Hepatocyte (in vitro differentiated cells): ENCODE measurements around the gene TMEM87B. TPM values are rescaled to one million over a fixed set of nuclear protein-coding genes. Genes with fewer than 3 reads are reported as not detected.

Experiments
- DNase-seq: peaks from one replicate; pipeline ENCODE4 v3.0.0-alpha.2; 2016; ENCODE audit warnings: low spot score
- H2AFZ ChIP-seq: fragments of 200-600 bp; sonication (generic); 2 replicates; pipeline ENCODE4 v1.6.0; 2016; ENCODE audit warnings: antibody characterized with exemption, mild to moderate bottlenecking
- H3K27ac ChIP-seq: fragments of 200-600 bp; sonication (generic); 2 replicates; pipeline ENCODE4 v1.5.1; 2016; ENCODE audit warnings: mild to moderate bottlenecking
- H3K27me3 ChIP-seq: fragments of 200-600 bp; sonication (generic); 2 replicates; pipeline ENCODE4 v1.6.1; 2016
- H3K36me3 ChIP-seq: fragments of 200-600 bp; sonication (generic); replicated peaks from 2 replicates; pipeline ENCODE4 v1.5.1; 2016; ENCODE audit warnings: low read depth; ENCODE audit not compliant: insufficient read depth
- H3K4me1 ChIP-seq: fragments of 200-600 bp; sonication (generic); 2 replicates; pipeline ENCODE4 v1.5.1; 2016; ENCODE audit warnings: mild to moderate bottlenecking, moderate library complexity; ENCODE audit not compliant: insufficient read depth
- H3K4me2 ChIP-seq: fragments of 200-600 bp; sonication (generic); 2 replicates; pipeline ENCODE4 v1.6.0; 2016
- H3K4me3 ChIP-seq: fragments of 200-600 bp; sonication (generic); 2 replicates; pipeline ENCODE4 v1.5.1; 2016; ENCODE audit warnings: mild to moderate bottlenecking
- H3K79me2 ChIP-seq: fragments of 200-600 bp; sonication (generic); 2 replicates; pipeline ENCODE4 v1.6.0; 2017; ENCODE audit warnings: mild to moderate bottlenecking
- H3K9me2 ChIP-seq: fragments of 200-600 bp; sonication (generic); replicated peaks from 2 replicates; pipeline ENCODE4 v1.6.0; 2017; ENCODE audit warnings: mild to moderate bottlenecking; ENCODE audit not compliant: insufficient read depth
- H3K9me3 ChIP-seq: fragments of 200-600 bp; sonication (generic); 2 replicates; pipeline ENCODE4 v1.5.1; 2016; ENCODE audit warnings: low read depth, mild to moderate bottlenecking
- H4K20me1 ChIP-seq: fragments of 200-600 bp; sonication (generic); 2 replicates; pipeline ENCODE4 v1.6.0; 2016; ENCODE audit warnings: mild to moderate bottlenecking; ENCODE audit not compliant: insufficient read depth, poor library complexity, severe bottlenecking
- CTCF ChIP-seq: fragments of 200-600 bp; sonication (generic); IDR thresholded peaks from 2 replicates; pipeline ENCODE4 v1.5.1; 2016; ENCODE audit warnings: antibody characterized with exemption, mild to moderate bottlenecking; ENCODE audit not compliant: poor library complexity
- EZH2 ChIP-seq: fragments of 200-600 bp; sonication (generic); IDR thresholded peaks from 2 replicates; pipeline ENCODE4 v1.6.1; 2016; ENCODE audit warnings: antibody characterized with exemption, mild to moderate bottlenecking, borderline replicate concordance
- EZH2phosphoT487 ChIP-seq: fragments of 200-600 bp; sonication (generic); IDR thresholded peaks from one replicate; pipeline ENCODE4 v1.6.1; 2018; ENCODE audit warnings: antibody characterized with exemption, mild to moderate bottlenecking, low read depth, moderate library complexity; ENCODE audit not compliant: unreplicated experiment, severe bottlenecking
- WGBS: methylation state at CpG from one replicate; pipeline ENCODE4 v1.1.6; 2016; ENCODE audit warnings: low lambda C conversion rate; ENCODE audit errors: missing lambda C conversion rate; 5-methylcytosine and 5-hydroxymethylcytosine counted together
- polyA plus RNA-seq: library from polyadenylated mRNA; unstranded; fragments of >200 nt; fragmentation: Nextera tagmentation; extraction: Ambion mirVana; gene quantifications from 2 replicates; pipeline ENCODE4 v1.2.1, GENCODE V29; 2016
- total RNA-seq: library from RNA; depleted of rRNA; stranded (reverse); fragments of >200 nt; gene quantifications from 2 replicates; pipeline ENCODE4 v1.2.3, GENCODE V29; 2014

TMEM87B gene
- total and polyA plus RNA-seq, 2 experiments from 2014 or later, result 21.1 to 59.5 TPM

- Histone ChIP-seq H4K20me1 (no peaks in the 10 kb centered on the region), H3K9me3 (no peaks in the 10 kb centered on the region), H3K4me2 (no peak overlapping the region), H3K27me3 (no peaks in the 10 kb centered on the region), H3K4me1 (peaks cover 9% of the 10 kb centered on the region), H3K4me3 (no peak overlapping the region), H3K27ac (no peak overlapping the region), H3K36me3 (no peaks in the 10 kb centered on the region), H3K9me2 (no peaks in the 10 kb centered on the region), H3K79me2 (no peaks in the 10 kb centered on the region), H2AFZ (no peak overlapping the region)
- 93% methylated on average over 10 of the region's 10 CpGs for WGBS
- no peak for TF ChIP-seq EZH2
- DNase-seq, result no peak
Measured at GRCh38 chr2:112021290-112021689, 33.8 kb upstream of the TMEM87B start.

GRCh38 chr2:112021781-112022231 is 33.3 kb upstream of the TMEM87B start:
- 95% methylated on average over 8 of the region's 8 CpGs for WGBS
- no peak for DNase-seq
- H3K4me2 ChIP-seq, result no peak overlapping the region
- H3K9me2 ChIP-seq, result no peaks in the 10 kb centered on the region
- no peaks in the 10 kb centered on the region for H3K36me3 ChIP-seq
- H2AFZ ChIP-seq, result no peak overlapping the region
- peaks cover 9% of the 10 kb centered on the region for H3K4me1 ChIP-seq
- no peak for TF ChIP-seq EZH2
- TF ChIP-seq CTCF, result no peak
- no peak for TF ChIP-seq EZH2phosphoT487
- no peaks in the 10 kb centered on the region for H3K9me3 ChIP-seq
- H3K79me2 ChIP-seq, result no peaks in the 10 kb centered on the region
- no peaks in the 10 kb centered on the region for H3K27me3 ChIP-seq
- H4K20me1 ChIP-seq, result no peaks in the 10 kb centered on the region
- H3K4me3 ChIP-seq, result no peak overlapping the region
- H3K27ac ChIP-seq, result no peak overlapping the region

DNA sequence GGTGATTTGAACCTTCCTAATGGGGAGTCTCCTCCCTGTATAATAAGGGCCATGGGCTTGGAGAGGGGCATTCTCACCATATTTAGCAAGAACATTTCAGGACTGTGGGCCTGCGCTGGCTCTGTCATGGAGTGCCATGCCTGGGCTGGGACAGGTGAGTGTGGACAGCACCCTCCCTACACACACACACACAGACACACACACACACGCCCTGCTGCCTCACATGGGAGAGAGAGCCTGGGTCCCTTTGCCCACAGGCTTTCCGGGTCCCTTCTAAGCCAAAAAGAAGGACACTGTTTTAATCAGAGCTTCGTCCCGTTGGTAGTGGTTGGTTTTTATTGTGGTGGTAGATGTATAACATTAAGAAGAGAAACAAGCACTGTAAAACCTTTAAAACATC is 31.4 kb upstream of the TMEM87B start:
- Histone ChIP-seq H4K20me1 (no peaks in the 10 kb centered on the region), H3K36me3 (no peaks in the 10 kb centered on the region), H3K79me2 (no peaks in the 10 kb centered on the region), H3K27me3 (no peaks in the 10 kb centered on the region), H3K9me3 (no peaks in the 10 kb centered on the region), H3K9me2 (no peaks in the 10 kb centered on the region), H2AFZ (no peak overlapping the region), H3K4me1 (peaks cover 9% of the 10 kb centered on the region), H3K4me3 (no peak overlapping the region), H3K27ac (no peak overlapping the region), H3K4me2 (no peak overlapping the region)
- 69% methylated on average over 5 of the region's 5 CpGs for WGBS
- no peak for DNase-seq
- TF ChIP-seq EZH2phosphoT487 (no peak), CTCF (no peak), EZH2 (no peak)

DNA sequence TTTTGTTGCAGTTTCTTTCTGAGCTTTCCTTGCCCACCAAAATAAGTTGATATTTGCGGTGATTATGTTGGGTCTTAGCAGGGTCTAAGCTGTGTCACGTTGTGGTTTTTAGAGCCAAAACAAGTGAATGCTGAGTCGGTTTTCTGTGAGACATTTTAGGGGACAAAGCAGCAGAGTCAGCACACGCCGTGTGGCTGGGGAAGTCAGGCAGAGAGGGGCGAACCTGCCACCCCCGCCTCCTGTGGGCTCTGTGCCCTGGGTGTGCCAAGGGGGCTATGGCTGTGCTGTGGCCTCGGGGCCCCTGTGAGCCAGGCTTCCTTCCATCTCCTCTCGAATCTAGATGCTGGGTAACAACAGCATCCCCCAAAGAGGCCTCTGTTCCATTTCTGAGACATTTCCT is 30.8 kb upstream of the TMEM87B start:
- no peak overlapping the region for H3K4me3 ChIP-seq
- H3K27me3 ChIP-seq, result no peaks in the 10 kb centered on the region
- no peak for TF ChIP-seq CTCF
- TF ChIP-seq EZH2, result no peak
- TF ChIP-seq EZH2phosphoT487, result no peak
- no peak for DNase-seq
- no peaks in the 10 kb centered on the region for H3K79me2 ChIP-seq
- H3K4me2 ChIP-seq, result no peak overlapping the region
- H3K9me3 ChIP-seq, result no peaks in the 10 kb centered on the region
- H3K9me2 ChIP-seq, result no peaks in the 10 kb centered on the region
- H4K20me1 ChIP-seq, result no peaks in the 10 kb centered on the region
- H3K36me3 ChIP-seq, result no peaks in the 10 kb centered on the region
- H3K4me1 ChIP-seq, result peaks cover 6% of the 10 kb centered on the region
- 83% methylated on average over 8 of the region's 9 CpGs for WGBS
- H2AFZ ChIP-seq, result no peak overlapping the region
- H3K27ac ChIP-seq, result no peak overlapping the region
